BJ (cell line): Measurements from ENCODE around the gene SPTLC1. TPM values are rescaled to one million over a fixed set of nuclear protein-coding genes. Genes with fewer than 3 reads are reported as not detected.
"Not testable (repeated sequence)": the region's sequence is repeated elsewhere in the genome, so short reads cannot be mapped to it uniquely, and the experiment has no call there.

Source experiments
- CTCF ChIA-PET: fragments of 350-600 bp; formaldehyde crosslinking; extraction: SDS; loops from one replicate; lab custom pipeline; 2021; ENCODE audit warnings: antibody characterized with exemption, inconsistent platforms; lab: Yijun Ruan, JAX
- POLR2A ChIA-PET: fragments of 300-600 bp; sonication (Branson Sonifier 250); formaldehyde crosslinking; extraction: SDS; loops from one replicate; lab custom pipeline; 2021; ENCODE audit warnings: antibody characterized with exemption; lab: Charles Lee
- DNase-seq: peaks from one replicate; pipeline ENCODE4 v3.0.0-alpha.2; 2011; ENCODE audit warnings: low read depth
- H3K27me3 ChIP-seq: 2 replicates; pipeline ENCODE4 v1.6.0; 2011; ENCODE audit warnings: low read length; ENCODE audit not compliant: control insufficient read depth, insufficient read depth
- H3K36me3 ChIP-seq: 2 replicates; pipeline ENCODE4 v1.5.1; 2011; ENCODE audit warnings: low read length; ENCODE audit not compliant: control insufficient read depth, insufficient read depth
- H3K4me3 ChIP-seq: 2 replicates; pipeline ENCODE4 v1.5.1; 2011; ENCODE audit warnings: low read depth, mild to moderate bottlenecking, control low read depth, low read length
- polyA plus RNA-seq: library from polyadenylated mRNA; depleted of rRNA; stranded (reverse); fragments of >200 nt; gene quantifications from 2 replicates; pipeline ENCODE4 v1.2.3, GENCODE V29; 2011
- TF ChIP-seq, protein P1 (sequence below): IDR thresholded peaks from 2 replicates; pipeline ENCODE4 v1.5.1; 2011; ENCODE audit warnings: low read depth, mild to moderate bottlenecking, control low read depth, inconsistent platforms, low read length, moderate library complexity; ENCODE audit not compliant: insufficient read depth

SPTLC1 gene
- polyA plus RNA-seq, 1 experiment = 102 TPM

DNA sequence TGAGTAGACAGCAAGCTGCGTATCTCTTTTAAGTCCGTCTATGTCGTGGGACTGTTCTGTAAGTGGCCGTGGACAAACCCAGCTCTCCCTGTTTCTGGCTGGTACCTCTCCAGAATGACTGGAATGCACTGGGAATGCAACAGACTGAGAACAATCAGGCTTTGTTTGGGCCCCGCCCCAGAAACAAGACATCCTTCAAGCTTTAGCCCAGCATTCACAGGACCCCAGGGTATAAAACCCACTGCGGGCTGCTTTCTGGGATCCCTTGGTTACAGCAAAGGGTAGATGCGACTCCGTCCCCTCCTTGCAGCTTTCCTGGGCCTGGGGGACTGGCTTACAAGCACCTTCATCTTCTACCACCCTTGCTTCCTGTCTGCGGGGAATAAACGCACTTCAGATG is 45.6 kb upstream of the SPTLC1 start:
- TF ChIP-seq, protein P1, sequence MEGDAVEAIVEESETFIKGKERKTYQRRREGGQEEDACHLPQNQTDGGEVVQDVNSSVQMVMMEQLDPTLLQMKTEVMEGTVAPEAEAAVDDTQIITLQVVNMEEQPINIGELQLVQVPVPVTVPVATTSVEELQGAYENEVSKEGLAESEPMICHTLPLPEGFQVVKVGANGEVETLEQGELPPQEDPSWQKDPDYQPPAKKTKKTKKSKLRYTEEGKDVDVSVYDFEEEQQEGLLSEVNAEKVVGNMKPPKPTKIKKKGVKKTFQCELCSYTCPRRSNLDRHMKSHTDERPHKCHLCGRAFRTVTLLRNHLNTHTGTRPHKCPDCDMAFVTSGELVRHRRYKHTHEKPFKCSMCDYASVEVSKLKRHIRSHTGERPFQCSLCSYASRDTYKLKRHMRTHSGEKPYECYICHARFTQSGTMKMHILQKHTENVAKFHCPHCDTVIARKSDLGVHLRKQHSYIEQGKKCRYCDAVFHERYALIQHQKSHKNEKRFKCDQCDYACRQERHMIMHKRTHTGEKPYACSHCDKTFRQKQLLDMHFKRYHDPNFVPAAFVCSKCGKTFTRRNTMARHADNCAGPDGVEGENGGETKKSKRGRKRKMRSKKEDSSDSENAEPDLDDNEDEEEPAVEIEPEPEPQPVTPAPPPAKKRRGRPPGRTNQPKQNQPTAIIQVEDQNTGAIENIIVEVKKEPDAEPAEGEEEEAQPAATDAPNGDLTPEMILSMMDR = no peak
- Histone ChIP-seq H3K4me3 (no peak overlapping the region), H3K36me3 (no peaks in the 10 kb centered on the region), H3K27me3 (0 out of 2 replicates have a peak, but pooled peaks cover 1% of the 10 kb centered on the region)
- DNase-seq = no peak
- CTCF ChIA-PET = no interaction called here
- POLR2A ChIA-PET = no interaction called here

DNA sequence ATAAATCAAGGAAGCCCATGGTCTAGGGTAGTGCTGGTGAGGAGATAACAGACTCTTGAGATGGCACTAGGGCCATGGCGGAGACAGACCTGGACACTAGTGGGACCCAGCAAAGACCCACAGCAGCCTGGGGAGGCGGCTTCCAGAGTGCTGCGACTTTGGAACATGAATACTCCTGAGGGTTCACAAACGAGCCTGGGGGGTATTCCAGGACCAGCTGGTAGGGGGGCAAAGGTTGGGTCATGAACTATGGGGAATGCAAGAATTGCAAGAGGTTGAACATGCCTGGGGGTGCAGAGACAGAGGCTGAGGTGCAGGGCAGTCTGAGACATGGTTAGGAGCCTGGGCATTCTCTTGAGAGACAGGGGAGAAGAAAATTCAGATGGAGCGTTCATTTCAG is 43.8 kb upstream of the SPTLC1 start:
- Histone ChIP-seq H3K27me3 (0 out of 2 replicates have a peak, but pooled peaks cover 1% of the 10 kb centered on the region), H3K4me3 (no peak overlapping the region), H3K36me3 (no peaks in the 10 kb centered on the region)
- ChIA-PET CTCF (interaction anchor here (0.8 to 1.4 kb wide), 3 partner anchors 16 to 33 kb away, joined by 3 read pairs; no protein-coding TSS in a partner anchor), POLR2A (no interaction called here)
- DNase-seq = no peak
- TF ChIP-seq, protein P1 = no peak

DNA sequence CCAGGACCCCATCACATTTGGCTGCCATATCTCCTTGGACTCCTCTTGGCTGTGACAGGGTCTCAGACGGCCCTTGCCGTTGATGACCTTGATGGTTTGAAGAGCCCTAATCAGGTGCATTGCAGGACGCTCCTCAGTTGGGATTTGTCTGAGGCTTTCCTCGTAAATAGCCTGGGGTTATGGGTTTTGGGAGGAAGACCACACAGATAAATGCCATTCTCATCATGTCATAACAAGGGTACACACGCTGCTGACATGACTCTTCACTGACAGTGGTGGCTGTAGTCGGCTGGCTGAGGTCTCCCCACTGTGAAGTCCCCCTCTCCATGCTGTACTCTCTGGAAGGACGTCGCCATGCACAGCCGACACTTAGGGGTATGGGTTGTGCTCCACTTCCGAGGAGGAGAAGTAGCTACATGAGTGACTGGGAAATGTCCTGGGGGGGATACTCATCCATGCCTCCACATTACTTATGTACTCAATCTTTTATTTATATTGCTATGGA is 42.9 kb upstream of the SPTLC1 start:
- Histone ChIP-seq H3K36me3 (no peaks in the 10 kb centered on the region), H3K27me3 (0 out of 2 replicates have a peak, but pooled peaks cover 1% of the 10 kb centered on the region), H3K4me3 (no peak overlapping the region)
- TF ChIP-seq, protein P1 = no peak
- CTCF ChIA-PET = interaction anchor here (0.8 kb wide), 2 partner anchors 17 to 34 kb away, joined by 3 read pairs; no protein-coding TSS in a partner anchor
- POLR2A ChIA-PET = no interaction called here
- no peak for DNase-seq

DNA sequence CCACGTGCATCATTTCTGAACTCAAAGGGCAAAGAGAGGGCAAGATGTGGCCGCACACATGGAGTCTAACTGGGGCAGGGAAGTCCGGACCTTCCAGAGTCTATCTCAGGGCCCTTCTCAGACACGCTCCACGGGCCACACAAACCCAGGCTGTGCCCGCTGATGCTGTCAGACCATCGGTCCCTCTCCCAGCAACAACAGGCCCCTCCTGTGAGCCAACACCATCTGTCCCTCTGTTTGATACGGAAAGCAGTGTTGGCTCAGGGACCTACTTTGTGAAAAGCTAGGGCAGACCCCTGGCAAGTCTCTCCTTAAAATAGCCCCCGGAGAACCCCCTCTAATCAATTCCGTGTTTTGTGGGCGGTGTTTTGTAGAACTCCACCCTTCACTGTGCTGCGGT is 40.5 kb upstream of the SPTLC1 start:
- H3K27me3 ChIP-seq, H3K4me3 ChIP-seq, DNase-seq, H3K36me3 ChIP-seq, POLR2A ChIA-PET: not testable (repeated sequence)
- CTCF ChIA-PET = interaction anchor here (0.8 kb wide), 1 partner anchor 16 kb away, joined by 3 read pairs; no protein-coding TSS in a partner anchor

DNA sequence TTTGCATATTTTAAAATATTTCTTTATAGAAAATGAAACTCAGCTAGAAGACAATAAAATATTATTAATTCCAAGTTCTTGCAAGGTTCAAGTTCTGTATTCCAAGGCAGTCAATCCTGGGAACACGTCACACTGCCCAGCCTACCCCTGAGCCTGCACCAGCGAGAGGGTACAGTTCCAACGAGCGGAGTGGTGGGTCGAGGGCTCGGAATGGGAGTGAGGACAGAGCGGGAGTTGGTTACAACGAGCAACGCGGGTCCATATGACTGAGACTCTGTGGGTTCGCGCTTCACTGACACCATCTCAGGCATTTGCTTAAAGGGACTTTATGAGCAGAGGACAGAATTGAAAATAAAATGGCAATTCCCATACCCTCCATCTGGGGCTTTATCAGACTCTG is 40.0 kb upstream of the SPTLC1 start:
- no peaks in the 10 kb centered on the region for H3K36me3 ChIP-seq
- ChIA-PET POLR2A (no interaction called here), CTCF (interaction anchor here (0.8 to 0.9 kb wide), 2 partner anchors 14 to 16 kb away, joined by 3 to 6 read pairs; no protein-coding TSS in a partner anchor)
- TF ChIP-seq, protein P1 = no peak
- H3K27me3 ChIP-seq = 0 out of 2 replicates have a peak, but pooled peaks cover 1% of the 10 kb centered on the region
- no peak for DNase-seq
- no peak overlapping the region for H3K4me3 ChIP-seq

DNA sequence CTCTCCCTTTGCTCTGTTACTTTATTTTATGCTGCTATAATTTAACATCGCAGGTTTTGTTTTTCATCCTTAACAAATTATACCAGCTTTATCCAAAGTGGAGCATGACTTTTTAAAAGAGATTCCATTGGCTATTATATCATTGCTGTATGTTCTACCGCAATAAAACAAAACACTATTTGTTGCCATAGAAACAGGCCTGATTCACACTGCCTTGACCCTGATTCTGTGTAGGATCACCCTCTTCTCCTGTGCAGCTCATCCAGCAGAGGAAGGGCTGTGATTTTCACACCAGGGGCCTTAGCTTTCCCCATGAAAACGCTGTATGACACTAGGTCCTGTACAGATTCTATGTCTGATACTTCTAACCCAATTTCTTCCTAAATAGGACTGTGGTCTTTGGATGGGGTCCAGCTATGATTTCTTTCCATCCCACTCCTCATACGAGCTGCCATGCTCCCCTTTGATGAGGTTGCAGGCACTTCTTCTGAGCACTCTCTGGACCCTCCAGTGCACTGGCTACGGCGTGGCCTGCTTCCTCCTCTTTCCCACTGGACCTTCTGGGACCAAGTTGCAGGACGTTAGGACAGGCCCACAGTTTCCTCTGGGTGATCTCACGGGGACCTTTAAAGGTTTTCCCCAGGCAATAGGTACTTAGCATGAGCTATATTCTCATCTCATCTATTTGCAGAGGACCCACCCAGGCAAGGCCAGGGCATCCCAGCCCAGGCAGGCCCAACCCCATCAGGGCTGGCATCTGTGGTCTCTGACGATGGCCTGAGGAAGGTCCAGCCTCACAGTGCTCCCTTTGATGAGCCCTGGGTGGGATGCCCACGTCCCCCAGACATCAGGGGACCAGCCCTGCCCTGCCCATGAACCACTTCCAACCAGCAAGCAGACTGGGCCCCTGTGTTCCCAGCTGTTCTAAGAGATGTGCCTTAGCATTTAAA is 38.5 kb upstream of the SPTLC1 start:
- H3K4me3 ChIP-seq, DNase-seq, H3K27me3 ChIP-seq, H3K36me3 ChIP-seq, POLR2A ChIA-PET: not testable (repeated sequence)
- CTCF ChIA-PET = interaction anchor here (0.9 to 1.6 kb wide), 2 partner anchors 14 to 16 kb away, joined by 4 to 9 read pairs; no protein-coding TSS in a partner anchor
